Stimulated activated CD8-positive, alpha-beta memory T cell treated with anti-CD3 and anti-CD28 coated beads, Interleukin-15, amount 100 ng/mL, for 24 hours (primary cell): ENCODE data around the gene TENT5A.

ENCODE experiments used
- DNase-seq: peaks from one replicate; pipeline ENCODE4 v3.0.0-alpha.2; 2020; ENCODE audit warnings: low read depth

TENT5A gene

DNA sequence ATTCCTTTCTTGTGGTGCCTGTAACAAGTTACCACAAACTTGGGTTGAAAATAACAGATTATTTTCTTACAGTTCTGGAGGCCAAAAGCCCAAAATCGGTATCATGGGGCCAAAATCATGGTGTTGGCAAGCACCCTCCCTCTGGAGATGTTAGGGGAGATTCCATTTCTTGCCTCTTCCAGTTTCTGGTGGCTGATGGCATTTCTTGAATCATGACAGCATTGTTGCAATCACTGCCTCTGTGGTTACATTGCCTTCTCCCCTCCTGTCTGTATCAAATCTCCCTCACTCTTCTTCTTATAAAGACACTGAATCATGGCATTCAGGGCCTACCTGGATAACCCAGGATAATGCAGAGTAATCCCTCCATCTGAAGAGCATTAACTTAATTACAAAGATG is 17.9 kb upstream of the TENT5A start:
- no peak for DNase-seq

DNA sequence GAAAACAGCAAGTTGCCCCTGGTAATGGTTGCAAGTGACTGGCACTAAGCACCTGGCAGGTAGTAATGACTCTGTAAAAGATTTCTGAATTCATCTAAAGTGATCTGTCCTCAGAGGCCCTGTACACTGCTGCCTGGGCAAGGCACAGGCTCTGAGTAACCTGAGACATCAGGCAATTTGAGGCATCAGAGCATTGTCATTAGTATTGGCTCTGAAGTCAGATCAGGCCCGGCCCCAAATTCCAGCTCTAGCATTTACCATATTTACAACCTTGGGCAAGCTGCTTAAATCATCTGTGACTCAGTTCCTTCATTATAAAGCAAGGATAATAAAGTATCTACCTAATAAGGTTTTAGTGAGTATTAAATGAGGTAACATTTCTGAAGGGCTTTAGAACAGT is 17.3 kb upstream of the TENT5A start:
- no peak for DNase-seq

DNA sequence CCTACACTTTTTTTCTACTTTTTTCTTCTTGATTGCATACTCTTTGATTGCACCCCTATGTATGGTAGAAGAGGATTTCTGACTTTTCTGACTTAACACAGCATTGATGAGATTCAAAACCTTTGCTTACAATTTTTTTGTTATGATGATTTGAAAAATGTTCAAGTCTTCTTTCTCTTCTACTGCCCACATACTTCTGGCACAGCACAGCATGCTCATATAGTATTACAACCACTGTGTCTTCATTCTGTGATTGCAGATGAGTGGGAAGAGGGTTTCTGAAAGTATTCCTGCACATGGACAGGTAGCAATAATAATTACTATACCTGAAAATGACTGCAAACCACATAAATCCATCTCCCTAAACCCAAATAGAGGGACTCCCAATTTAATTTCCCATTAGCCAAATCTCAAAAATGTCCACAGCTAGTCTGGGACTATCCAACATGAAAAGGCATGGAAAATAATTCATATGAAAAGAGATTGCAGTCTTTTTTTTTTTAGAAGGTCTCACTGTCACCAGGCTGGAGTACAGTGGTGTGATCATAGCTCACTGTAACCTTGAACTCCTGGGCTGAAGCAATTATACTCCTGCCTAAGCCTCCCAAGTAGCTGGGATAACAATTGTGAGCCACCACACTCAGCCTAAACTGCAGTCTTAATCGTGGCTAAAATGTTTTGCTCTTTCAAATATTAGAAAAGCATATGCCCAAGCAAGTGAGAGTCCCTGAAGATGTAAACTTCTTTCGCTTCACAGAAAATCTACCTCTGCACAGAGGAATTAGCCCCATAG is 15.9 kb upstream of the TENT5A start:
- DNase-seq: no peak

DNA sequence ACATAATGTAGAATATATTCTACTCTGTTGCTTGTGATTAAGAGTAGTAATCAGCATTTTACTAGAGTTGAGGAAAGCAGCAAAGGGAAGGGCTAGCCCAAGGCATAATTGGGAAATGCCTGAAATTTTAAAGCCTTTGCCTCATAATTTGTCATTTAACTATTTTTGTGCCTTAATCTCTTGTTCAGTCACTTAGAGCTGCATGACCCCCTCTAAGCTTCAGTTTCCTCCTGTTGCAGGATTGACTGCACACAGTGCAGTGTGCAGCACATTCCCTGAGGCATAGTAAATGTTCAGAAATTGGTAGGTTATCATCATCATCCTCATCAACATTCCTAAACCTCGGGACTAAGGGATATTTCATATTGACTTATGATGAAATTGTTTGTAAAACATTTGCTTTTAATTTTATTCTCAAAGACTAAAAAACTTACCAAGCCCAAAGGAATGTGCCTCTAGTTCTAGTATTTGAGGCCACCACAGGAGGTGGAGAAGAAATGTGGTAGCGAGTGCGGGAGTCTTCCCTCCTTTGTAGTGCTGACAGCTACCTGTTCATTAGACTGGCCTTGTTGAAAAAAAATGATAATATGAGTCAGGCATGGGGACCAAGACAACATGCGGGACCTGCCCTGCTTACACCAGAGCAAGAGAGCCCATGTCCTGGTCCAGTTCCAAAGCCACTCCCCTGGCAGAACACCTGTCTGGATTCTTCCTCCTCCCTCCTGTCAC is 14.8 kb upstream of the TENT5A start:
- DNase-seq: no peak

DNA sequence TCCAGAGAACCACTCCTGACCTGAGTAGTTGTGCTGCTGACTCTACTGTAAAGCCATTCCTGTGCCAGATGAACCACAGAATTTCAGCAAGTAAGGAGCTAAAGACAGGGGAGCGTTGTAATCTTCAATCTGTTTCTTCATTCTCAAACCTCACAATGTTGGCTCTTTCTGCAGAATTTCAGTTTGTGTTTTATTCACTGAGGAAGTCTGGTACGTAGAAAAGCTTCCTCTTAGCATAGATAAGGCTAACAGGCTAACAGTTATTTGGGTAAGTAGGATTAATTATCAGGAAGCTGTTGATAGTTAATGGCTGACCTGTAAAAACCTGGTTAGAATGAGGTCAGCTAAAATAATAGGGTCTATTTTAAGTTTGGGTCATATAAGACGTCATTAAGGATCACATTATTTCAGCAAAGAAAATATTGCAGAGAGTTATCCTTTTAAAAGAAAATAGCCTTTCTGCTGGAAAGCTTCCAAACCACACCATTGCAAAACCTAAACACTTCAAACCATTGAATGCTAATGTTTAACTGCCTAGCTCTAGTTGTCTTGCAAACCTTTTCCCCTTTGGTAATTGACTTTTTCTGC is 14.1 kb upstream of the TENT5A start:
- no peak for DNase-seq

DNA sequence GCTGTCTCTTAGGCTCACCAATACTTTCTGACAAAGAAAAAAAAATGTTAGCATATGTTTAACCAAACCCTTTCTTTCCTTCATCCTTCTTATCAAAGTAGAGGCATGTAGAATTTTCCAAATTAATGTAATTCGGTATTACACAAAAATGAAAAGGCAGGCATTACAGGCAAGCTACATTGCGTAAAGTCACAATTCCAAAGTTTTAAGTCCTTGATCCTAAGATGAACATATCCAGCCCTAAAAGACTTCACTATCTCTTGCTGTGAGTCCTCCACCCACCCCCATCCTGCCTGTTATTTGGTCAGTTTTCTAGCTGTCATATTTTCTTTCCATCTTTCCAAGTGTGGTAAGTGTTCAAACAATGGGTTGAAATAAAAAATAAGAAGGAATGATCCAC is 12.1 kb upstream of the TENT5A start:
- no peak for DNase-seq

DNA sequence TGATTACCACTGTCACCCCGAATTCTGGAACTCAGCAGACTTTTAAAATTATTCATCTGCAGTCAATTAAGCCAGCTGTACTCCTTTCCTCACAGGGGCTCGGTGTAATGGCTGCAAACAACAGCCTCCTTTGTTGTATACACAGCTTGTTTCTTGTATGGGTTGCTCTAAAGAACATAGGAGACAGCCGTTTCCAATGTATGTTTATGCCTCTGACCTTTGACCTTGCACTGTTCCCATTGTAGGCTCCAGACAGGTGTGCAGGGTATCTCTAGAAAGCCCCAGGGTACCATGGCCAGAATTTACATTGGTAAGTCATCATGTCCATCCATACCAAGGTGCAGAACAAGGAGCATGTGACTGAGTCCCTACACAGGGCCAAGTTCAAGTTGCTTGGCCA is 11.5 kb upstream of the TENT5A start:
- no peak for DNase-seq

DNA sequence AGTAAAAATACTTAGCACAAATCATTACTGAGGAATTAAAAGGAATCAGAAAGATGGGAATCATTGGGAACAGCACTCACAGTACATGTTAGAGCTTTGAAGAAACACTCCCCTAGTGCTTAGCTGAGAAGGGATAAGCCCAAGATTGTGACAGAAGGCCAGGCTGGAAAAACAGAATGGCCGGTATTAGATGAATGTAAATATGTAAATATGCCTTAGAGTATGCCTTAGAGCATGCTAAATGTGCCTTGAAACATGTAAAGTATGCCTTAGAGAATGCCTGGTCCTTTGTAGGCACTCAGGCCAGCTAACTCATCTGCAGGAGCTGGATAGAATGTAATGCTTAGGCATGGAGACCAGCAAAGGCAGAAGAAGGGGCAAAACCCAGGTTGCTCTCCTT is 10.6 kb upstream of the TENT5A start:
- no peak for DNase-seq

DNA sequence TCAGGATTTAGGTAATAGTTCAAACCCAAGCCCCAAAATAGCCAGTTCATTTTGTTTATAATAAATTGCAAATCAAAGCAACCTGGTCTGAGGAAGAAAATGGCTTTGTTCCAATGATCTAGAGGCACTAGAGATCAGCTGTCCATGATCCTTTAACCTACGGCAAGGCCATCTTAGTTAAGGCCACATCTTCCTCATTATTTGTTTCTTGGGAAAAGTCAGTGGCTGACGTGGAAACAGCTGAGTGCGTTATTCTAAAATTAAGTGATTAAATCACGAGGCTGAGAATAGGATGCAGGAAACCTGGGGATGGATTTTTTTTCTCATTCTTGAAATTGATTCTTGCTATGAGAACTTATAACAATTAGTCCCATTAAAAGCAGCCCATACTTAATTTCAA is 10.1 kb upstream of the TENT5A start:
- no peak for DNase-seq

DNA sequence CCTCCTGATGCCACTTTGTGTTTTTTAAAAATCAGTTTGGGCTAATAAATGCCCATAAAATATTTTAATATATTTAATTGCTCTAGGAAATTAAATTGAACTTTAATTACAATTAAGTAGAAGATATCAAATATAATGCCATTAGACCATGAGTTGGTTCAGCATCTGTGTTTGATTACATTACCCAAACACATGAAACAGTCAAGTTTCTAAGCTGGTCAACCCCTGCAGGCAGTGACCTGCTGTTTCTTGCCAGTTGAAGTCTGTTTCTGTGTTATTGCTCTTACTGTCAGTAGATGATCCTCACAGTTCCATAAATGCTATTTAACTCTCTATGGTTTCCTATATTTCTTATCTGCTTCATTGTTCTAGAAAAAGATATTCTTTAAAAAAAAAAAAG is 9.7 kb upstream of the TENT5A start:
- no peak for DNase-seq

DNA sequence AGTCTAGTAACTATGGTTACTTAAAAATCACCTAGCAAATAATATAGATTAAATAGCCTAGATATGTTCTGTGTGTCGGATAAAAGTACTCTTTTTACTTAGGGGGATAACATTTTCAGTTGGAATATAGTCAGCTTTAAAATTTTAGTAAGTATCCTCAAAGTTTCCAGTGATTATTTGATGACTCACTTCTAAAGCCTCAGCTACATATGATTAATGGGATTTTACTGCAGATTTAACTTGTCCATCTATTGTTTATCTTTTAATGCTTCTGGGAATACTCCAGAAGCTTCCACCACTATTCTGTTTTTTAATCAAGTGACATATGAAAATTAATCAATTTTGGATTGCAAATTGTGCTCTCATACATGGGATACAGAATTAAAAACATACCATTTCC is 8.7 kb upstream of the TENT5A start:
- DNase-seq: no peak

DNA sequence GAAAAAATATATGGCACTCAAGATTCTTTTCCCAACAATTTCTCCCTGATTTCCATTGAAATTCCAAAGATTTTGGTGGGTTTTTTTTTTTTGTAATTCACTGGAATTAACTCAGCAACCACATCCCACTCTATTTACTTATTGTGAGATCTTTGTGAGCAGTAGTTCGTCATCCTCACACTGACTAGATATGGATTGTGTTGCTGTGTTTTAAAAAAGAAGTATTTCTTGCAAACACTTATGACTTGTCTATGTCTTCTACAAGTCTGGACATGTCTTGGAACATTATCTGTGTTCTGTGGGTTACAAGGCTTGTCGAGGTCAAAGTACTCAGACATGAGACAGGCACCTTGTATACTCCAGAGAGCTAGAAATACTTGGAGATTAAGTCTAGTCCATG is 7.3 kb upstream of the TENT5A start:
- DNase-seq: no peak

DNA sequence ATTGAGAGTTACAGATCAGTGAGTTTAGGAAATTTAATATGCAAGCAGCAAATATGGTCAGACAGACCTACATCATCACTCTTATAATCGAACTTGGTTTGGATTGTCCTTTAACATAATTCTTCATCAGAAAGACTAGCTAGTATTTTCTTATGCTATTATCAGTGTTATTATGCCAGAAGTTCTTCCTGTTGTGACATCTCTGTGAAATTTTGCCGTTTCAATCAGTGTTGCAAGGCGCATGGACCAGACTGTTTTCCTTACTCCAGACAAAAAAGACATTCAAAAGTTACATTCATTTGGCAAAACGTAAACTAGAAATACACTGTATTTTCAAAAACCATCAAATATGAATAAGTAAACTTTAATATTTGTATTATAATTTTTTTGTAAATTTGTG is 5.7 kb upstream of the TENT5A start:
- DNase-seq: no peak

DNA sequence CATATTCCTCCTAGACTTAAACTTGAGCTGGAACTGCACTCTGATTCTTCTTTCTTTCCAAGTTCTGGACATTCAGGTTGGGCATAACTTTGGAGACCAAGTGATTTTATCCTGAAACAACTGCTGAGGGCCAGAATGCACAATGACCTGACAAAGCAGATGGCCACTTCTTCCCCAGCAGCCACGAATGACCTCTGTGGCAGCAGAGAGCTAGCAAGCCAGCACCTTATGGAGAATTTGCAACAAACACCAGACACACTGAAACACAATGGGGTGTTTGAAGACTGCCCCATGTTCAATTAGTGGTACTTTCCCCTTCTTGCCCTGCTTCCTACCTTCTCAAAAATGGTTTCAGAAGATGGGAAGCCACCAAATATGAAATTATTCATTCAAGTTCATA is 4.2 kb upstream of the TENT5A start:
- no peak for DNase-seq

DNA sequence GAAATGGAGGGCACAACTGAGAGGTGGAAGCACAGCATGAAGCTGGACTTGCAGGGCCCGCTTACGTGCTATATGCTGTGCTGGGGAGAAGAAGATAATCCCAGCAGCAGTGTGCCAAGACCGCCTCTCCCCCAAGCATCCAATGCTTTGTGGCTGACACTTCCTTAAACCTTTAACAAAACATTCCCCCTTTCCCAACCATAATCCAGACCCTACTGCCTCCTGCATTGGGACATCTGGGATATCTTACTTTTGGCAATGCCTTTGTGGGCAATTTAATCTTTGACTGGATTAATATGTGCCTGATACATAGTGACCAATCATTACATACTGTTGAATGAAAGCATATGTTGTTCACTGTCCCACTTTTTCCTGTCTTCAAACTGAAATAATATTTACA is 3.1 kb upstream of the TENT5A start:
- DNase-seq: no peak

DNA sequence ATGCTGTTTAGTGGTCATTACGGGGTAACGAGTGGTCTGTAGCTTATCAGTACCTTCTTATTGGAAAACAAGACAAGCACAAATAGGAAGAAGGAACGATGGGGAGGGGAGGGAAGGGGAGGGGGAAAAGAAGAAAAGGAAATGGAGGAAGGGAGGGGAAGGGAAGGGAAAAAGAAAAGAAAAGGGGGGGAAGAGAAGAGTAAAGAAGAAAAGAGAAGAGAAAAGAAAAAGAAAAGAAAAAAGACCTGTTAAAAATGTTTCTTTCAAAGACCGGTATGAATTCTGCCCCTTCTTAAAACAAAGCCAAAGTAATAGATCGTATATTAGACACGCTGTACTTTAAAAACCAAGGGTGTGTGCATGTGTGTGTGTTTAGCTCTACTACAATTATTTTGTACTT is 2.4 kb upstream of the TENT5A start:
- DNase-seq: no peak

DNA sequence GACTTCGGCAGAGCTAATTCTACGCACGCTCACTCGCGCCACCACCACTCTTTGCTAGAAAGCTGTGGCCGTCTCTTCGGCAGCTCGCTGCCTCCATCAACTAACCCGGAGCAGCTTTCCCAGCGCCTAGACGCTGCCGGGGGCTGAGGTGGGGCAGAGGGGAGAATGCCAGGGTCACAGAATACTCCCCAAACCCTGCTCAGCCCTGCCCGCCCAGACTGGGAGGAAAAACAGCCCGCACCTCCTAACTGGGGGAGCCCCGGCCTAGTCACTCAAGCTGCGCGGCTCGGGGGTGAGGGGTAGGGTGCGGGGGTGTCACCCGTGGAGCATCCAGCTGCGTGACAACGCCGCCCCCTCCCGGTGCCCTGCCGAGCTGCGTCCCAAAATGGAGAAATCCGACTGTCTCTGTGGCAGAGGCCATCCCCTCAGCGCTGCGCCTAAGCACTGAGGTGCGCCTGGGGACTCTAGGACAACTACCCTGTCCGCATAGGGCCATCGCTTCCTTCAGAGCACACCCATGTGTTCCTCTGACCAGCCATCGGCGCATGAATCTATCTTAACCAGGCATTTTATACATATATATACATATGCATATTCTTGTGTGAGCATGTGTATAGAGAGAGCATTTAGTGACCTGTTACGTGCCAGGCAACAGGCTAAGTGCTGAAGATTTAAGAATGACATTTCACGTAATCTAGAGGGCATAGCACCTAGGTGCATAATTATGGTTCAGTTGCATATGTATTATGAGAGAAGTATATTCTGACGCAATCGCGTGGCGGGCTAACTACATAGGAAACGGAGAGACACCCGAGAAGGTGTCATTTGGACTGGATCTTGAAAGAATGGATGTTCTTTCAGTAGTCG is 1.5 kb upstream of the TENT5A start:
- DNase-seq: peak; percentile 54

DNA sequence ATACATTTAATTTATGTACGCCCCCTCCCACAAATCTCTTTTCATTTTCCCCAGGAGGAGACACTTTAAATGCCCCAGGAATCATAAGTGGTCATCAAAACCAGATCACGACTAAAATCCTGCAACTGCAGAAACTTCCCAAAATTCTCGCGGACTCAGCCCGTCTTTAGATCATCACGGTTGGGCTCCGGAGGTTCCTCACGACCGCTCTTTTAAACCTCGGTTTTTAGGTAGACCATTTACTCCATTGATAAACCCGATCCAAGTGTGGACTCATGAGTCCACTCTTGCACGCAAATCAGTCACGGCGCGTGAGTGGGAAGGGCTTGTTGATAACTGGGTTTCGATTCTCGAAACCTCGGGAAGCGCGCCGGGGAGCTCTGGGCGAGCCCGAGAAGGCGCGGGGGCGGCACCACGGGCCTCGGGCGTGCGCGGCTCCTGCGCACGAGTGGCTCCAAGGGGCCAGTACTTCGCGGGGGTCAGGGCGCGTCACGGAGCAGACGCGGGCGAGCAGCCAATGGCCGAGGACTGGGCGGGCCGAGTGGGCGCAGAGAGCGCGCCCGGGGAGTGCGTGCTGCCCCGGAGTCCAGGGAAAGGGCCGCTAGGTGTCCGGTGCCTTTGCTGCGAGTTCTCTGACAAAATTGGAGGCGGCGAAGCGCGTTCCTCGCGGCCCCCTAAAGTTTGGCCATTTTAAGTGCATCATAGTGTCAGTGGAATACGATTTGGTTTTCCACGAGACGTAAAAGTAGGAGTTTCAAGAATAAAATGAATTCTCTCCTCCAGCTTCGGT is 635 bp upstream of the TENT5A start:
- DNase-seq: no peak

DNA sequence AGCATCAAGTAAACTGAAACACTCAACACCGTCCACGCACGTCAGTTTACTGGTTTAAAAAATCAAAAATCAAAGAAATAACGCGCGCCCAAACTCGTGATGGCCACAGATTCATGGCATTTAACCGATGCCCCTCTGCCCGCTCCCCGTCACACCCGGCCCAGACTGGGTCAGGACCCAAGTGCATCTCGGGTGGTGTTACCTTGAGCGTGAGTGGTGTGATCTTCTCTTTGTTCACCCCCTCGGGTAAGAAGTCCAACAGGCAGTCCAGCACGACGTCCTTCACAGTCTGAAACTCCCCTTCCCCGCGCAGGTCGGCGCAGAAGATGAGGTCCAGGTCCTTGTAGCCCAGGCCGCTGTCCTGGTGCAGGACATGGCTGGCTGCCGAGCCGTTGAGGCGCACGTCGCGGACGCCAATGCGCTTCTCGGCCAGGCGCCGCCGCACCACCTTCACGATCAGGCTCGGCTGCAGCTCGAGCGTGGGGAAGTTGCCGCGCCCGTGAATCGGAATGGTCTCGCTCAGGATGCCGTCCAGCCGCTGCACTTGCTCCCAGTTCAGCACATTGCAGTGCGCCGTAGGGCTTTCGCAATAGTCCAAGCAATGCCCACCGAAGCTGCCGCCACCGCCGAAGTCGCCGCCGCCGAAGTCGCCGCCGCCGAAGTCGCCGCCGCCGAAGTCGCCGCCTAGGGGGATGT is 945 bp downstream of the TENT5A start:
- DNase-seq: no peak

DNA sequence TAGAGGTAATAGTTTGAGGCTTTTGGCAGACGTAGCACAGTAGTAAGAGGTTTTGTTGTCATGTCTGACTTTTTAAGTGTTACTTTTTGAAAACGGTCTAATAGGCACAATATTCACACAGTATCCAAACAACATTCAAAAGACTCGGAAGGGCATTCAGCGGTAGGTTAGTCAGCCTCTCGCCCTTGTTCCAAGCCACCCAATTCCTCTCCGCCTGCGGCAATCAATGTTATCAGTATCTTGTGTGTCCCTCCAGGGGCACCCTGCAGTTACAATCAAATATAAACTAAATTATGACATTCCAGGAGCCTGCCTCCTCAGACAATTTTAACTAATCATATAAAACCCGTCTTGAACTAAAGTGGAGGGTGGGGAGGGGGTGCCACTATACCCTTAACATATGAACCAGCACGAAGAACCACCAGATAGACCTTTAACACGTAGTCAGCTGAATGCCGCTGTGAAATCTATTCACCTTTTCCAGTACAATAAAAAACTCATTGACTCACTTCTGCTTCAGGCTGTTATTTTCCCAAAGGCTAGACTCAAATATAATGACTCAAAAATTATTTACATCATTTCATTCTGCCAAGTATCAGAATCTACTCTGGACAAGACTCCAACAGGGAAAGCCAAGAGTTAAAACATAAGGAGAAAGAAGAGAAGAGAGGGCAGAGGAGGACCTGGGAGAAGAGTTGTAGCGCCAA is 1.6 kb downstream of the TENT5A start:
- DNase-seq: no peak
